Measurements from ENCODE around the gene RAB33A. TPM values are rescaled to one million over a fixed set of nuclear protein-coding genes. Genes with fewer than 3 reads are reported as not detected.

The RAB33A gene
- total RNA-seq, 1 experiment from 2014 or later = not detected

- BruUV-seq (replicated peaks) = no TSS peak
- H2AFZ ChIP-seq (ENCODE audit: low read depth, low read length, poor library complexity, severe bottlenecking) = no peak overlapping the region
- H4K20me1 ChIP-seq (ENCODE audit: insufficient read depth) = no peaks in the 10 kb centered on the region
- no peak for DNase-seq (ENCODE audit: low read depth, low spot score)
- H3K79me2 ChIP-seq (ENCODE audit: insufficient read depth, low read length) = no peaks in the 10 kb centered on the region
- TF ChIP-seq ELF1 (IDR thresholded peaks at IDR 0.05; ENCODE audit: borderline replicate concordance, low read depth) (no peak), MAX (IDR thresholded peaks at IDR 0.05) (no peak), ZFX (IDR thresholded peaks at IDR 0.05) (no peak), TCF7L2 (IDR thresholded peaks at IDR 0.05; ENCODE audit: borderline replicate concordance, extremely low read depth, insufficient read depth, insufficient read length) (no peak), EGR1 (IDR thresholded peaks at IDR 0.05; ENCODE audit: low read depth) (no peak), RAD21 (IDR thresholded peaks at IDR 0.05; ENCODE audit: low read depth) (no peak), POLR2AphosphoS5 (IDR thresholded peaks at IDR 0.05; ENCODE audit: low read depth, low read length) (no peak), CEBPB (IDR thresholded peaks at IDR 0.05; ENCODE audit: low read depth) (no peak), ZBTB33 (IDR thresholded peaks at IDR 0.05; ENCODE audit: extremely low read depth, insufficient replicate concordance, low read length) (no peak), FOSL1 (IDR thresholded peaks at IDR 0.05; ENCODE audit: low read depth) (no peak), SIN3A (IDR thresholded peaks at IDR 0.05; ENCODE audit: low read depth) (no peak), JUND (IDR thresholded peaks at IDR 0.05) (no peak)
- no peaks in the 10 kb centered on the region for H3K27me3 ChIP-seq (ENCODE audit: insufficient read depth, low read length)
- ChIA-PET RAD21 (ENCODE audit: low non-redundant PET in 1 of 2, low total read pairs in 2 of 2, uncharacterized antibody in 2 of 2, unreplicated experiment in 2 of 2) (no interaction called here), CTCF (no interaction called here), POLR2A (no interaction called here)
- H3K36me3 ChIP-seq (ENCODE audit: control insufficient read depth in 1 of 2, insufficient read depth in 2 of 2, low read length in 2 of 2) = peaks cover 3% of the 10 kb centered on the region in 2 experiments; a peak in 2 of 4 replicates
- intact Hi-C loops (cut with micrococcal nuclease) = no loop called here
- peaks cover 0 to 9% of the 10 kb centered on the region in 2 experiments; a peak in 1 of 4 replicates for H3K4me1 ChIP-seq (ENCODE audit: control insufficient read depth in 1 of 2, insufficient read depth in 2 of 2, low read length in 2 of 2)
- no peak for ATAC-seq
- no peaks in the 10 kb centered on the region for H3K9me3 ChIP-seq (ENCODE audit: control insufficient read depth in 1 of 2, insufficient read depth in 1 of 2, low read depth in 1 of 2, low read length in 2 of 2)
- no peaks in the 10 kb centered on the region for H3K9me2 ChIP-seq (ENCODE audit: insufficient read depth)
- no peak overlapping the region for H3K4me3 ChIP-seq (replicated peaks in 1 of 2; ENCODE audit: low read depth in 1 of 2, low read length in 2 of 2)
- no peak overlapping the region for H3K4me2 ChIP-seq (ENCODE audit: low read length)
- no peak overlapping the region for H3K9ac ChIP-seq (ENCODE audit: low read length)
- H3K27ac ChIP-seq (ENCODE audit: low read depth, low read length) = no peak overlapping the region
Observed at GRCh38 chrX:130147631-130148030, 24.1 kb upstream of the RAB33A start.

Data from HCT116 (cell line).